Colonic mucosa (tissue), 4 donors: ENCODE measurements around the gene ZBTB8A. TPM values are rescaled to one million over a fixed set of nuclear protein-coding genes. Genes with fewer than 3 reads are reported as not detected.
"Not testable (repeated sequence)": the region's sequence is repeated elsewhere in the genome, so short reads cannot be mapped to it uniquely, and the experiment has no call there.

Experiments used
- DNase-seq: peaks from one replicate; pipeline ENCODE4 v3.0.0-alpha.2; 2020
- H3K27ac ChIP-seq: fragments of 200-600 bp; one replicate; pipeline ENCODE4 v1.8.0; 2021
- H3K27me3 ChIP-seq: fragments of 200-600 bp; one replicate; pipeline ENCODE4 v1.8.0; 2021
- H3K36me3 ChIP-seq: fragments of 200-600 bp; one replicate; pipeline ENCODE4 v1.8.0; 2021
- H3K4me1 ChIP-seq: fragments of 200-600 bp; one replicate; pipeline ENCODE4 v1.8.0; 2021; ENCODE audit warnings: mild to moderate bottlenecking
- H3K4me3 ChIP-seq: fragments of 200-600 bp; one replicate; pipeline ENCODE4 v1.8.0; 2021
- H3K9ac ChIP-seq, 2 donors: one replicate each; pipeline ENCODE4 v1.7.0; 2013; ENCODE audit warnings: control low read depth in 2 of 2, low read depth in 2 of 2, low read length in 2 of 2
- H3K9me3 ChIP-seq: fragments of 200-600 bp; one replicate; pipeline ENCODE4 v1.8.0; 2021
- intact Hi-C: fragments of 100-400 bp; cut with DNase I; formaldehyde crosslinking; loops from one replicate; pipeline ENCODE4 v1.14.1; 2022
- total RNA-seq, 2 donors: library from RNA; stranded (reverse); fragmentation: NEBNext Ultra II Directional in 1 of 2; extraction: Animal tissue kit (Norgen Biotek cat#: 25700) in 1 of 2; gene quantifications; one replicate each; pipeline ENCODE4 v1.2.1, GENCODE V29; 2021
- TF ChIP-seq, protein P1 (sequence below): fragments of 200-600 bp; IDR thresholded peaks from one replicate; pipeline ENCODE4 v1.8.0; 2022; ENCODE audit warnings: antibody characterized with exemption, mild to moderate bottlenecking
- donor health status: healthy.
- donor health status: DM: no; HTN: no; CAD: no.
- donor health status: DM: no; HTN: no; CAD: no.

ZBTB8A gene
- total RNA-seq, 2 donors from 2014 or later, result 6.5 to 7.1 TPM

DNA sequence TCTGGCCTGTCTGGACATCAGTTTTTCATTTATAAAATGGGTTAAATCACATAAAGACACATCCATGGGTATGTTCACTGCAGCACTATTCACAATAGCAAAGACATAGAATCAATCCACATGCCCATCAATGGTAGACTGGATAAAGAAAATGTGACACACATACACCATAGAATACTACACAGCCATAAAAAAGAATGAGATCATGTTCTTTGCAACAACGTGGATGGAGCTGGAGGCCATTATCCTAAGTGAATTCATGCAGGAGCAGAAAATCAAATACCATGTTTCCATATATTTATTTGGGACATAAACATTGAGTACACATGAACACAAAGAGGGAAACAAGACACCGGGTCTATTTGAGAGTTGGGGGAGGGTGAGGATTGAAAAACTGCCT lies 83.0 kb downstream of the ZBTB8A start:
- Histone ChIP-seq H3K27me3 (no peaks in the 10 kb centered on the region), H3K36me3 (no peaks in the 10 kb centered on the region), H3K27ac (no peak overlapping the region), H3K9ac (no peak overlapping the region), H3K4me1 (no peaks in the 10 kb centered on the region), H3K9me3 (no peaks in the 10 kb centered on the region), H3K4me3 (no peak overlapping the region)
- no peak for DNase-seq
- TF ChIP-seq, protein P1, sequence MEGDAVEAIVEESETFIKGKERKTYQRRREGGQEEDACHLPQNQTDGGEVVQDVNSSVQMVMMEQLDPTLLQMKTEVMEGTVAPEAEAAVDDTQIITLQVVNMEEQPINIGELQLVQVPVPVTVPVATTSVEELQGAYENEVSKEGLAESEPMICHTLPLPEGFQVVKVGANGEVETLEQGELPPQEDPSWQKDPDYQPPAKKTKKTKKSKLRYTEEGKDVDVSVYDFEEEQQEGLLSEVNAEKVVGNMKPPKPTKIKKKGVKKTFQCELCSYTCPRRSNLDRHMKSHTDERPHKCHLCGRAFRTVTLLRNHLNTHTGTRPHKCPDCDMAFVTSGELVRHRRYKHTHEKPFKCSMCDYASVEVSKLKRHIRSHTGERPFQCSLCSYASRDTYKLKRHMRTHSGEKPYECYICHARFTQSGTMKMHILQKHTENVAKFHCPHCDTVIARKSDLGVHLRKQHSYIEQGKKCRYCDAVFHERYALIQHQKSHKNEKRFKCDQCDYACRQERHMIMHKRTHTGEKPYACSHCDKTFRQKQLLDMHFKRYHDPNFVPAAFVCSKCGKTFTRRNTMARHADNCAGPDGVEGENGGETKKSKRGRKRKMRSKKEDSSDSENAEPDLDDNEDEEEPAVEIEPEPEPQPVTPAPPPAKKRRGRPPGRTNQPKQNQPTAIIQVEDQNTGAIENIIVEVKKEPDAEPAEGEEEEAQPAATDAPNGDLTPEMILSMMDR, result no peak
- intact Hi-C loops, result no loop called here

- TF ChIP-seq, protein P1, result no peak
- Histone ChIP-seq H3K27ac (no peak overlapping the region), H3K9me3 (no peaks in the 10 kb centered on the region), H3K4me3 (no peak overlapping the region), H3K27me3 (no peaks in the 10 kb centered on the region), H3K36me3 (no peaks in the 10 kb centered on the region), H3K4me1 (no peaks in the 10 kb centered on the region), H3K9ac (no peak overlapping the region)
- no peak for DNase-seq
- intact Hi-C loops, result no loop called here
These were observed 83.8 kb downstream of the ZBTB8A start for GRCh38 chr1:32622806-32623681.

DNA sequence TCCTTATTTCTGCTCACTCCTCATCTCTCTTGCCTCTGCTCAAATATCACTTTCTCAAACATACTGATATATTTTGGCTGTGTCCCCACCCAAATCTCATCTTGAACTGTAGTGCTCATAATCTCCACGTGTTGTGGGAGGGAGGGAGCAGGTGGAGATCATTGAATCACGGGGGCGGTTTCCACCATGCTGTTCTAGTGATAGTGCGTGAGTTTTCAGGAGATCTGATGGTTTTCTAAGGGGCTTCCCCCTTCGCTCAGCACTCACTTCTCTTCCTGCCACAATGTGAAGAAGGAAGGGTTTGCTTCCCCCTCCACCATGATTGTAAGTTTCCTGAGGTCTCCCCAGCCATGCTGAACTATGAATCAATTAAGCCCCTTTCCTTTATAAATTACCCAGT lies 84.5 kb downstream of the ZBTB8A start:
- Histone ChIP-seq H3K9me3 (no peaks in the 10 kb centered on the region), H3K9ac (no peak overlapping the region), H3K36me3 (no peaks in the 10 kb centered on the region), H3K4me1 (no peaks in the 10 kb centered on the region), H3K27me3 (no peaks in the 10 kb centered on the region), H3K4me3 (no peak overlapping the region), H3K27ac (no peak overlapping the region)
- TF ChIP-seq, protein P1, result no peak
- intact Hi-C loops, result no loop called here
- no peak for DNase-seq

GRCh38 chr1:32626176-32626575 lies 86.9 kb downstream of the ZBTB8A start:
- H3K27me3 ChIP-seq, result no peaks in the 10 kb centered on the region
- no peak overlapping the region for H3K27ac ChIP-seq
- no peaks in the 10 kb centered on the region for H3K4me1 ChIP-seq
- no peaks in the 10 kb centered on the region for H3K9me3 ChIP-seq
- TF ChIP-seq, protein P1, result no peak
- no peaks in the 10 kb centered on the region for H3K36me3 ChIP-seq
- intact Hi-C loops, result no loop called here
- no peak overlapping the region for H3K4me3 ChIP-seq
- H3K9ac ChIP-seq, result no peak overlapping the region
- DNase-seq, result no peak

GRCh38 chr1:32627596-32628162 lies 88.5 kb downstream of the ZBTB8A start:
- Histone ChIP-seq H3K9ac (no peak overlapping the region), H3K9me3 (no peaks in the 10 kb centered on the region), H3K4me1 (no peaks in the 10 kb centered on the region), H3K27ac (no peak overlapping the region), H3K4me3 (no peak overlapping the region), H3K36me3 (no peaks in the 10 kb centered on the region), H3K27me3 (no peaks in the 10 kb centered on the region)
- DNase-seq, result no peak
- TF ChIP-seq, protein P1, result no peak
- intact Hi-C loops, result no loop called here

GRCh38 chr1:32630173-32630572 lies 90.9 kb downstream of the ZBTB8A start:
- intact Hi-C loops, H3K9me3 ChIP-seq, H3K27me3 ChIP-seq, H3K4me3 ChIP-seq, DNase-seq, H3K27ac ChIP-seq, H3K9ac ChIP-seq, H3K36me3 ChIP-seq, H3K4me1 ChIP-seq: not testable (repeated sequence)
